Esophagus muscularis mucosa (tissue), 4 donors: ENCODE results near the gene DNASE1L1. TPM values are rescaled to one million over a fixed set of nuclear protein-coding genes. Genes with fewer than 3 reads are reported as not detected.
"Not testable (repeated sequence)": the region's sequence is repeated elsewhere in the genome, so short reads cannot be mapped to it uniquely, and the experiment has no call there.

Experiments used
- DNase-seq: peaks from one replicate; pipeline ENCODE4 v3.0.0-alpha.2; 2017; ENCODE audit errors: extremely low spot score
- H3K27ac ChIP-seq, 4 donors: fragments of 200-600 bp; sonication (generic); replicated peaks in 1 of 4; 1 replicate in 3 of 4; 2 replicates in 1 of 4; pipeline ENCODE4 v1.5.1; 2016 to 2019; ENCODE audit warnings: mild to moderate bottlenecking in 1 of 4
- H3K27me3 ChIP-seq, 4 donors: fragments of 200-600 bp; sonication (generic); one replicate each; pipeline versions ENCODE4 v1.5.1 to v1.6.0; 2016 to 2019
- H3K36me3 ChIP-seq, 4 donors: fragments of 200-600 bp; sonication (generic); one replicate each; pipeline ENCODE4 v1.5.1; 2016 to 2019
- H3K4me1 ChIP-seq, 4 donors: fragments of 200-600 bp; sonication (generic); one replicate each; pipeline ENCODE4 v1.5.1; 2016 to 2019
- H3K4me3 ChIP-seq, 4 donors: fragments of 200-600 bp; sonication (generic); 1 replicate in 2 of 4; 2 replicates in 2 of 4; pipeline ENCODE4 v1.5.1; 2016 to 2019; ENCODE audit warnings: mild to moderate bottlenecking in 4 of 4, moderate library complexity in 1 of 4
- H3K9me3 ChIP-seq, 4 donors: fragments of 200-600 bp; sonication (generic); 1 replicate in 3 of 4; 2 replicates in 1 of 4; pipeline ENCODE4 v1.5.1; 2016 to 2019
- CTCF ChIP-seq, 3 experiments: fragments of 200-600 bp in 2 of 3; fragments of 450-650 bp in 1 of 3; sonication (generic) in 2 of 3; IDR thresholded peaks; one replicate each; pipeline ENCODE4 v1.5.1; 2017 to 2019; ENCODE audit warnings: antibody characterized with exemption in 3 of 3, mild to moderate bottlenecking in 2 of 3, moderate library complexity in 1 of 3
- EP300 ChIP-seq: sonication (generic); formaldehyde crosslinking; IDR thresholded peaks from one replicate; pipeline ENCODE4 v1.6.1; 2017; ENCODE audit warnings: antibody characterized with exemption
- POLR2A ChIP-seq: fragments of 450-650 bp; IDR thresholded peaks from one replicate; pipeline ENCODE4 v1.6.1; 2017; ENCODE audit warnings: antibody characterized with exemption, moderate library complexity, mild to moderate bottlenecking, low read depth
- POLR2AphosphoS5 ChIP-seq, 2 donors: sonication (generic); formaldehyde crosslinking; IDR thresholded peaks; one replicate each; pipeline ENCODE4 v1.6.1; 2017; ENCODE audit warnings: antibody characterized with exemption in 2 of 2
- WGBS: methylation state at CpG from one replicate; pipeline ENCODE4 v1.1.5; 2018; 5-methylcytosine and 5-hydroxymethylcytosine counted together
- intact Hi-C: fragments of 100-400 bp; cut with DNase I; formaldehyde crosslinking; loops from one replicate; pipeline ENCODE4 v1.15.1; 2023
- total RNA-seq, 4 donors: library from RNA; depleted of rRNA; stranded (reverse); fragments of >200 nt; gene quantifications; one replicate each; pipeline versions ENCODE4 v1.1.0 to v1.2.1, GENCODE V29; 2016

DNASE1L1 gene
- total RNA-seq, 4 donors from 2014 or later = 19.9 to 24.3 (median 22.6) TPM

GRCh38 chrX:154401918-154402621, 7.0 kb downstream of the DNASE1L1 start:
- TF ChIP-seq POLR2AphosphoS5 (IDR thresholded peaks at IDR 0.05) = no peak
- H3K27ac ChIP-seq = peak overlapping the region in 1 of 4 donors; percentile 7
- peaks cover 9 to 30% (median 26%) of the 10 kb centered on the region in 4 donors for H3K36me3 ChIP-seq
- H3K9me3 ChIP-seq = no peaks in the 10 kb centered on the region
- WGBS = 42% methylated on average over 5 of the region's 6 CpGs
- no peak overlapping the region for H3K4me3 ChIP-seq
- DNase-seq = no peak
- intact Hi-C loops = loop anchor here (5.0 kb wide), 1 partner anchor 130 kb away; no protein-coding TSS in a partner anchor
- H3K4me1 ChIP-seq = peaks cover 7 to 23% (median 17%) of the 10 kb centered on the region in 4 donors
- H3K27me3 ChIP-seq = peaks cover 0 to 4% (median 0%) of the 10 kb centered on the region in 4 donors

GRCh38 chrX:154401045-154401799, 7.8 kb downstream of the DNASE1L1 start:
- Histone ChIP-seq H3K4me1 (peaks cover 7 to 31% (median 22%) of the 10 kb centered on the region in 4 donors), H3K4me3 (no peak overlapping the region), H3K27me3 (peaks cover 0 to 4% (median 0%) of the 10 kb centered on the region in 4 donors), H3K36me3 (peaks cover 9 to 30% (median 26%) of the 10 kb centered on the region in 4 donors), H3K27ac (peak overlapping the region in 2 of 4 donors; percentile 9 to 10), H3K9me3 (no peaks in the 10 kb centered on the region)
- 53% methylated on average over 6 of the region's 6 CpGs for WGBS
- no peak for DNase-seq
- intact Hi-C loops = loop anchor here (5.0 kb wide), 1 partner anchor 131 kb away; no protein-coding TSS in a partner anchor
- TF ChIP-seq POLR2A (no peak), POLR2AphosphoS5 (IDR thresholded peaks at IDR 0.05) (peak in 1 of 2 donors; percentile 46)

GRCh38 chrX:154400369-154400817, 8.7 kb downstream of the DNASE1L1 start:
- not testable (repeated sequence) for H3K9me3 ChIP-seq, H3K27me3 ChIP-seq, DNase-seq
- peak overlapping the region in 3 of 4 donors; percentile 63 to 76 (median 67) for H3K4me3 ChIP-seq
- H3K36me3 ChIP-seq = peaks cover 9 to 30% (median 26%) of the 10 kb centered on the region in 4 donors
- H3K27ac ChIP-seq = peak overlapping the region in 3 of 4 donors; percentile 93 to 98 (median 97)
- H3K4me1 ChIP-seq = peaks cover 7 to 32% (median 22%) of the 10 kb centered on the region in 4 donors
- 67% methylated on average over 3 of the region's 6 CpGs for WGBS
- intact Hi-C loops = loop anchor here (5.0 kb wide), 1 partner anchor 132 kb away; no protein-coding TSS in a partner anchor

DNA sequence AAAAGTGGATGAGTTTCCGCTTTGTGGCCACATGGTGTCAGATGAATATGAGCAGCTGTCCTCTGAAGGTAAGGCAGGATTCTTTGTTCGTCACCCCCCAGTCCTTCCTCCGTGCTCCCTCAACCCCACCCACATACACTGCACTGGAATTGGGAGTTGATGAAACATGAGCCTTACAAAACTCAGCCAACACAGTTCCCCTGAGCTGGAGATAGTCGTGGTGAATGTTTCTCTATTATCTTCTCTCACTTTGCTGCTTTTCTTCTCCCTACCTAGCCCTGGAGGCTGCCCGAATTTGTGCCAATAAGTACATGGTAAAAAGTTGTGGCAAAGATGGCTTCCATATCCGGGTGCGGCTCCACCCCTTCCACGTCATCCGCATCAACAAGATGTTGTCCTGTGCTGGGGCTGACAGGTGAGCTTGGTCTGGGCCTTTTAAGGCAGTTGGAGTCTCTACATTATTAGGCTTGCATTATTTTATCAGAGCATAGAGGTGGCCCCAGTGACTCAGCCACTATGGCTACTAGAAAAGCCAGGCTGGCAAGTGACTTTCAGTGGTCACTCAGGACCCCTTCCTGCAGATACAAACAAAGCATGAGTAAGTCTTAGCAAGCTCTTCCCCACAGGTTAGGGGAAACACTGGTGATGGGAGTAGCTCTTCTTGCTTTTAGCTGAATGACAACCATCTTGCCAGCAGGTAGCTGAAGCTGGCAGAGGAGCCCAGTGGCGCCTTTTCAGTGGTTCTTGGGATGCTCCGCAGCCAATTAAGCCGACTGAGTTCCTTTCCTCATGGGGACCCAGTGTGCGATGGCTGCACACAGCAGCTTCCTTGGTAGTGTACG, 9.3 kb downstream of the DNASE1L1 start:
- no peak for DNase-seq
- TF ChIP-seq CTCF (IDR thresholded peaks at IDR 0.05) (no peak), POLR2A (no peak), POLR2AphosphoS5 (IDR thresholded peaks at IDR 0.05) (no peak), EP300 (no peak)
- Histone ChIP-seq H3K36me3 (peaks cover 9 to 30% (median 26%) of the 10 kb centered on the region in 4 donors), H3K4me1 (peaks cover 7 to 32% (median 22%) of the 10 kb centered on the region in 4 donors), H3K27me3 (peaks cover 0 to 4% (median 0%) of the 10 kb centered on the region in 4 donors), H3K27ac (peak overlapping the region; percentile 90 to 98 (median 95)), H3K4me3 (peak overlapping the region; percentile 63 to 76 (median 66)), H3K9me3 (no peaks in the 10 kb centered on the region)
- 62% methylated on average over 13 of the region's 14 CpGs for WGBS
- intact Hi-C loops = loop anchor here (5.0 kb wide), 2 partner anchors 62 to 133 kb away; no protein-coding TSS in a partner anchor

- H3K36me3 ChIP-seq = peaks cover 9 to 29% (median 24%) of the 10 kb centered on the region in 4 donors
- peak; percentile 95 for DNase-seq
- H3K4me3 ChIP-seq = peak overlapping the region; percentile 63 to 76 (median 66)
- intact Hi-C loops = loop anchor here (5.0 kb wide), 1 partner anchor 62 kb away; no protein-coding TSS in a partner anchor
- WGBS = 37% methylated on average over 49 of the region's 49 CpGs
- H3K27ac ChIP-seq = peak overlapping the region; percentile 90 to 98 (median 95)
- H3K27me3 ChIP-seq = peaks cover 0 to 4% (median 0%) of the 10 kb centered on the region in 4 donors
- H3K9me3 ChIP-seq = no peaks in the 10 kb centered on the region
- peaks cover 7 to 32% (median 22%) of the 10 kb centered on the region in 4 donors for H3K4me1 ChIP-seq
- TF ChIP-seq EP300 (peak; percentile 16), CTCF (IDR thresholded peaks at IDR 0.05) (peak; percentile 82 to 86 (median 82)), POLR2AphosphoS5 (IDR thresholded peaks at IDR 0.05) (peak in 1 of 2 donors; percentile 71), POLR2A (no peak)
Measured at GRCh38 chrX:154398668-154399526, 10.2 kb downstream of the DNASE1L1 start.
